Spleen (tissue), 11 donors: Measurements from ENCODE around the gene EFR3B. TPM values are rescaled to one million over a fixed set of nuclear protein-coding genes. Genes with fewer than 3 reads are reported as not detected.

Experiments
- DNase-seq: peaks from one replicate; pipeline ENCODE4 v3.0.0-alpha.2; 2020
- H3K27ac ChIP-seq, 8 donors: fragments of 200-600 bp; sonication (generic) in 7 of 8; 1 replicate in 4 of 8; 2 replicates in 4 of 8; pipeline versions ENCODE4 v1.5.0 to v1.8.0; 2016 to 2021; ENCODE audit warnings: inconsistent platforms in 4 of 8, mild to moderate bottlenecking in 4 of 8, moderate library complexity in 1 of 8
- H3K27me3 ChIP-seq, 7 donors: fragments of 200-600 bp; sonication (generic) in 6 of 7; replicated peaks in 1 of 7; 1 replicate in 4 of 7; 2 replicates in 3 of 7; pipeline versions ENCODE4 v1.5.0 to v1.8.0; 2016 to 2021; ENCODE audit warnings: inconsistent platforms in 3 of 7, mild to moderate bottlenecking in 1 of 7
- H3K36me3 ChIP-seq, 6 donors: fragments of 200-600 bp; sonication (generic) in 5 of 6; 1 replicate in 4 of 6; 2 replicates in 2 of 6; pipeline versions ENCODE4 v1.5.0 to v1.8.0; 2016 to 2021; ENCODE audit warnings: inconsistent platforms in 2 of 6
- H3K4me1 ChIP-seq, 6 donors: fragments of 200-600 bp; sonication (generic) in 5 of 6; 1 replicate in 3 of 6; 2 replicates in 3 of 6; pipeline versions ENCODE4 v1.5.0 to v1.8.0; 2016 to 2021; ENCODE audit warnings: inconsistent platforms in 3 of 6
- H3K4me3 ChIP-seq, 8 donors: fragments of 200-600 bp; sonication (generic) in 7 of 8; 1 replicate in 4 of 8; 2 replicates in 4 of 8; pipeline versions ENCODE4 v1.5.0 to v1.8.0; 2016 to 2021; ENCODE audit warnings: inconsistent platforms in 4 of 8, mild to moderate bottlenecking in 4 of 8, moderate library complexity in 2 of 8
- H3K9me3 ChIP-seq, 8 donors: fragments of 200-600 bp; sonication (generic) in 7 of 8; 1 replicate in 4 of 8; 2 replicates in 4 of 8; pipeline versions ENCODE4 v1.5.0 to v1.8.0; 2016 to 2021; ENCODE audit warnings: inconsistent platforms in 4 of 8
- CTCF ChIP-seq, 11 experiments: fragments of 200-600 bp in 7 of 11; fragments of 450-650 bp in 4 of 11; sonication (generic) in 4 of 11; IDR thresholded peaks in 8 of 11; conservative IDR thresholded peaks in 3 of 11; 1 replicate in 7 of 11; 2 replicates in 4 of 11; pipeline versions ENCODE4 v1.4.0 to v1.8.0; 2016 to 2021; ENCODE audit warnings: antibody characterized with exemption in 11 of 11, inconsistent platforms in 4 of 11, mild to moderate bottlenecking in 1 of 11
- POLR2A ChIP-seq, 3 donors: fragments of 450-650 bp; IDR thresholded peaks; one replicate each; pipeline ENCODE4 v1.5.1; 2017; ENCODE audit warnings: antibody characterized with exemption in 3 of 3, mild to moderate bottlenecking in 1 of 3
- POLR2AphosphoS5 ChIP-seq, 3 donors: sonication (generic); formaldehyde crosslinking; IDR thresholded peaks; one replicate each; pipeline ENCODE4 v1.5.1; 2017; ENCODE audit warnings: antibody characterized with exemption in 3 of 3
- WGBS, 5 donors: extraction: QIAGEN DNeasy Blood & Tissue Kit in 3 of 5; methylation state at CpG; one replicate each; pipeline versions ENCODE4 v1.1.5 to v1.1.7; 2013 to 2018; 5-methylcytosine and 5-hydroxymethylcytosine counted together
- intact Hi-C: fragments of 100-400 bp; cut with DNase I; formaldehyde crosslinking; loops from one replicate; pipeline ENCODE4 v1.15.0; 2023; ENCODE audit warnings: low total_unique reads
- polyA plus RNA-seq, 3 donors: library from polyadenylated mRNA; stranded (reverse); fragments of 200-250 nt; gene quantifications; one replicate each; pipeline ENCODE4 v1.2.1, GENCODE V29; 2013
- total RNA-seq, 7 donors: library from RNA; depleted of rRNA in 3 of 7; stranded (reverse); fragments of >200 nt in 3 of 7; fragmentation: NEBNext Ultra II Directional in 4 of 7; extraction: Animal tissue kit (Norgen Biotek cat#: 25700) in 4 of 7; gene quantifications; one replicate each; pipeline versions ENCODE4 v1.1.0 to v1.2.1, GENCODE V29; 2016 to 2021
- donor health status: healthy with polysubstance abuse.
- donor health status: DM: no; HTN: no; CAD: no; lungs with moderate emphysema.
- donor health status: DM: no; HTN: no; CAD: no.
- donor health status: Bipolar disorder and iron deficiency.
- donor health status: healthy.
- donor health status: DM: no; HTN: no; CAD: no.
- donor health status: DM: yes; HTN: yes; CAD: no.

The EFR3B gene
- total and polyA plus RNA-seq, 10 donors = 0.22 to 13.2 (median 8.2) TPM

- H3K36me3 ChIP-seq = no peaks in the 10 kb centered on the region
- H3K4me3 ChIP-seq = no peak overlapping the region
- intact Hi-C loops = no loop called here
- DNase-seq = peak; percentile 65
- no peak overlapping the region for H3K27ac ChIP-seq
- H3K27me3 ChIP-seq = peaks cover 0 to 66% (median 30%) of the 10 kb centered on the region in 7 donors
- WGBS, 5 donors = 25 to 44% (median 36%) methylated on average over 6 of the region's 6 CpGs
- no peak for TF ChIP-seq CTCF (IDR thresholded peaks at IDR 0.05 in 8 of 11, conservative IDR thresholded peaks at IDR 0.05 in 3 of 11)
- TF ChIP-seq POLR2AphosphoS5 (IDR thresholded peaks at IDR 0.05) = no peak
- peaks cover 17 to 42% (median 28%) of the 10 kb centered on the region in 6 donors for H3K4me1 ChIP-seq
- H3K9me3 ChIP-seq = no peaks in the 10 kb centered on the region
These were observed 3.1 kb downstream of the EFR3B start for GRCh38 chr2:25044990-25045389.

GRCh38 chr2:25049422-25049821 is 7.5 kb downstream of the EFR3B start:
- TF ChIP-seq POLR2AphosphoS5 (IDR thresholded peaks at IDR 0.05) = no peak
- TF ChIP-seq CTCF (IDR thresholded peaks at IDR 0.05 in 8 of 11, conservative IDR thresholded peaks at IDR 0.05 in 3 of 11) = no peak
- no peak for TF ChIP-seq POLR2A (IDR thresholded peaks at IDR 0.05)
- Histone ChIP-seq H3K4me3 (no peak overlapping the region), H3K27ac (no peak overlapping the region), H3K27me3 (peaks cover 0 to 30% (median 7%) of the 10 kb centered on the region in 7 donors), H3K36me3 (no peaks in the 10 kb centered on the region), H3K4me1 (peaks cover 0 to 5% (median 0%) of the 10 kb centered on the region in 6 donors), H3K9me3 (no peaks in the 10 kb centered on the region)
- DNase-seq = no peak
- 83 to 94% (median 89%) methylated on average over 4 of the region's 4 CpGs for WGBS, 5 donors
- intact Hi-C loops = no loop called here

GRCh38 chr2:25050128-25050527 is 8.3 kb downstream of the EFR3B start:
- TF ChIP-seq CTCF (IDR thresholded peaks at IDR 0.05 in 8 of 11, conservative IDR thresholded peaks at IDR 0.05 in 3 of 11) (no peak), POLR2A (IDR thresholded peaks at IDR 0.05) (no peak), POLR2AphosphoS5 (IDR thresholded peaks at IDR 0.05) (no peak)
- Histone ChIP-seq H3K27me3 (peaks cover 0 to 23% (median under 1%) of the 10 kb centered on the region in 7 donors), H3K9me3 (no peaks in the 10 kb centered on the region), H3K4me3 (no peak overlapping the region), H3K27ac (no peak overlapping the region), H3K36me3 (no peaks in the 10 kb centered on the region), H3K4me1 (peaks cover 0 to 1% (median 0%) of the 10 kb centered on the region in 6 donors)
- intact Hi-C loops = no loop called here
- no peak for DNase-seq

GRCh38 chr2:25053041-25053440 is 11.2 kb downstream of the EFR3B start:
- Histone ChIP-seq H3K36me3 (no peaks in the 10 kb centered on the region), H3K27ac (no peak overlapping the region), H3K4me1 (peaks cover 0 to 15% (median 0%) of the 10 kb centered on the region in 6 donors), H3K9me3 (no peaks in the 10 kb centered on the region), H3K27me3 (peaks cover 0 to 4% (median 0%) of the 10 kb centered on the region in 7 donors), H3K4me3 (no peak overlapping the region)
- 83 to 90% (median 87%) methylated on average over 3 of the region's 3 CpGs for WGBS, 5 donors
- intact Hi-C loops = no loop called here
- no peak for DNase-seq
- TF ChIP-seq CTCF (IDR thresholded peaks at IDR 0.05 in 8 of 11, conservative IDR thresholded peaks at IDR 0.05 in 3 of 11) (no peak), POLR2AphosphoS5 (IDR thresholded peaks at IDR 0.05) (no peak), POLR2A (IDR thresholded peaks at IDR 0.05) (no peak)
